GM21717 (cell line): Measurements from ENCODE around the gene MED17.
"Not testable (repeated sequence)": the region's sequence is repeated elsewhere in the genome, so short reads cannot be mapped to it uniquely, and the experiment has no call there.

Source experiments
- ATAC-seq: cut with Tn5 transposase; IDR thresholded peaks from one replicate; pipeline ENCODE4 v1.9.1; 2021; ENCODE audit warnings: mild to moderate bottlenecking, moderate library complexity; ENCODE audit not compliant: unreplicated experiment

Gene MED17

GRCh38 chr11:93784145-93784934 lies at the start of gene MED17:
TSS of gene MED17 (plus strand) at chr11:93784282. CDS start at chr11:93784514, 232 bp downstream.
- ATAC-seq, result peak; percentile 99

- no peak for ATAC-seq
Measured at GRCh38 chr11:93734427-93735222, 49.5 kb upstream of the MED17 start.

- ATAC-seq, result no peak
Measured at GRCh38 chr11:93735627-93736026, 48.5 kb upstream of the MED17 start.

GRCh38 chr11:93736129-93736528 lies 48.0 kb upstream of the MED17 start:
- ATAC-seq, result no peak

GRCh38 chr11:93737904-93738612 lies 46.0 kb upstream of the MED17 start:
- no peak for ATAC-seq

- ATAC-seq, result no peak
Measured at GRCh38 chr11:93738647-93739081, 45.4 kb upstream of the MED17 start.

- ATAC-seq, result no peak
Measured at GRCh38 chr11:93740031-93740729, 43.9 kb upstream of the MED17 start.

- ATAC-seq, result peak; percentile 46
Measured at GRCh38 chr11:93740730-93741093, 43.4 kb upstream of the MED17 start.

GRCh38 chr11:93741094-93741881 lies 42.8 kb upstream of the MED17 start, which contains the start of the genes C11orf54 and TAF1D:
TSS of gene C11orf54 (plus strand) at chr11:93741672. CDS start at chr11:93747394, 5,722 bp downstream.
TSS of gene TAF1D (minus strand) at chr11:93741495. CDS start at chr11:93739304, 2,191 bp downstream.
- ATAC-seq, result peak; percentile 88

- ATAC-seq, result peak; percentile 21
Measured at GRCh38 chr11:93741882-93742226, 42.2 kb upstream of the MED17 start.

- no peak for ATAC-seq
Measured at GRCh38 chr11:93743291-93743690, 40.8 kb upstream of the MED17 start.

GRCh38 chr11:93744669-93745004 lies 39.4 kb upstream of the MED17 start:
- ATAC-seq, result no peak

GRCh38 chr11:93745005-93745755 lies 38.9 kb upstream of the MED17 start:
- not testable (repeated sequence) for ATAC-seq

GRCh38 chr11:93746101-93746500 lies 38.0 kb upstream of the MED17 start:
- no peak for ATAC-seq

GRCh38 chr11:93747122-93747521 lies 37.0 kb upstream of the MED17 start:
- no peak for ATAC-seq

- no peak for ATAC-seq
Measured at GRCh38 chr11:93751001-93751400, 33.1 kb upstream of the MED17 start.

- no peak for ATAC-seq
Measured at GRCh38 chr11:93753241-93753640, 30.8 kb upstream of the MED17 start.

- ATAC-seq, result no peak
Measured at GRCh38 chr11:93756748-93757147, 27.3 kb upstream of the MED17 start.

GRCh38 chr11:93757301-93757700 lies 26.8 kb upstream of the MED17 start:
- no peak for ATAC-seq
